ENCODE results near the gene JUP.
A peak's percentile ranks its signal among the peaks of the same experiment; 100 is the strongest.
"Not testable (repeated sequence)": the region's sequence is repeated elsewhere in the genome, so short reads cannot be mapped to it uniquely, and the experiment has no call there.

Gene JUP

GRCh38 chr17:41781404-41782110 is 5.0 kb downstream of the JUP start:
- ATAC-seq: no peak

GRCh38 chr17:41779954-41780353 is 6.6 kb downstream of the JUP start:
- ATAC-seq (no peak), DNase-seq (no peak)

More at GRCh38 chr17:41781404-41782110, 5.0 kb downstream of the JUP start:
- no peak for DNase-seq

- no peak for ATAC-seq
- no peak for DNase-seq
Observed at GRCh38 chr17:41777574-41778188, 8.8 kb downstream of the JUP start.

- no peak for DNase-seq
- ATAC-seq: peak; percentile 21
Observed at GRCh38 chr17:41777157-41777573, 9.3 kb downstream of the JUP start.

GRCh38 chr17:41776262-41776900 is 10.1 kb downstream of the JUP start:
- ATAC-seq, DNase-seq: not testable (repeated sequence)

- DNase-seq (no peak), ATAC-seq (no peak)
Observed at GRCh38 chr17:41775394-41776226, 10.9 kb downstream of the JUP start.

GRCh38 chr17:41773731-41774193 is 12.7 kb downstream of the JUP start:
- ATAC-seq: no peak
- no peak for DNase-seq

- DNase-seq (no peak), ATAC-seq (no peak)
Observed at GRCh38 chr17:41773190-41773588, 13.3 kb downstream of the JUP start.

GRCh38 chr17:41772586-41773189 is 13.8 kb downstream of the JUP start:
- no peak for ATAC-seq

GRCh38 chr17:41772218-41772585 is 14.3 kb downstream of the JUP start:
- no peak for ATAC-seq
- DNase-seq: no peak

More at GRCh38 chr17:41772586-41773189, 13.8 kb downstream of the JUP start:
- DNase-seq: no peak

GRCh38 chr17:41771389-41772206 is 14.9 kb downstream of the JUP start:
- no peak for DNase-seq
- no peak for ATAC-seq

GRCh38 chr17:41769985-41770384 is 16.5 kb downstream of the JUP start:
- DNase-seq (no peak), ATAC-seq (no peak)

- no peak for ATAC-seq
- no peak for DNase-seq
Observed at GRCh38 chr17:41769346-41769862, 17.1 kb downstream of the JUP start.

GRCh38 chr17:41768682-41769288 is 17.7 kb downstream of the JUP start:
- ATAC-seq: no peak
- DNase-seq: no peak

- ATAC-seq (no peak), DNase-seq (no peak)
Observed at GRCh38 chr17:41767324-41768042, 19.0 kb downstream of the JUP start.

GRCh38 chr17:41766135-41766534 is 20.4 kb downstream of the JUP start:
- no peak for DNase-seq
- no peak for ATAC-seq

GRCh38 chr17:41763327-41763726 is 23.2 kb downstream of the JUP start:
- DNase-seq (no peak), ATAC-seq (no peak)

GRCh38 chr17:41762841-41763240 is 23.7 kb downstream of the JUP start:
- DNase-seq (no peak), ATAC-seq (no peak)

GRCh38 chr17:41762391-41762790 is 24.1 kb downstream of the JUP start:
- no peak for ATAC-seq
- DNase-seq: no peak

- ATAC-seq (no peak), DNase-seq (no peak)
Observed at GRCh38 chr17:41760878-41761277, 25.6 kb downstream of the JUP start.

Data from stimulated activated naive CD8-positive, alpha-beta T cell treated with anti-CD3 and anti-CD28 coated beads, Interleukin-15, Interleukin-2, amounts not matched to agents 100 U/mL and 50 U/mL, for 24 hours (primary cell).